Activated CD4-positive, alpha-beta T cell treated with anti-CD3 and anti-CD28 coated beads, Interleukin-2, Interleukin-4, amounts not matched to agents 100 ng/mL and 50 ng/mL, durations not matched to agents 16 hours and 8 hours (primary cell): ENCODE results near the gene DAP.

Experiments used
- DNase-seq: peaks from one replicate; pipeline ENCODE4 v3.0.0-alpha.2; 2020; ENCODE audit warnings: low spot score

DAP gene

GRCh38 chr5:10760921-10761184 lies 181 bp downstream of the DAP start:
- DNase-seq, result no peak

DNA sequence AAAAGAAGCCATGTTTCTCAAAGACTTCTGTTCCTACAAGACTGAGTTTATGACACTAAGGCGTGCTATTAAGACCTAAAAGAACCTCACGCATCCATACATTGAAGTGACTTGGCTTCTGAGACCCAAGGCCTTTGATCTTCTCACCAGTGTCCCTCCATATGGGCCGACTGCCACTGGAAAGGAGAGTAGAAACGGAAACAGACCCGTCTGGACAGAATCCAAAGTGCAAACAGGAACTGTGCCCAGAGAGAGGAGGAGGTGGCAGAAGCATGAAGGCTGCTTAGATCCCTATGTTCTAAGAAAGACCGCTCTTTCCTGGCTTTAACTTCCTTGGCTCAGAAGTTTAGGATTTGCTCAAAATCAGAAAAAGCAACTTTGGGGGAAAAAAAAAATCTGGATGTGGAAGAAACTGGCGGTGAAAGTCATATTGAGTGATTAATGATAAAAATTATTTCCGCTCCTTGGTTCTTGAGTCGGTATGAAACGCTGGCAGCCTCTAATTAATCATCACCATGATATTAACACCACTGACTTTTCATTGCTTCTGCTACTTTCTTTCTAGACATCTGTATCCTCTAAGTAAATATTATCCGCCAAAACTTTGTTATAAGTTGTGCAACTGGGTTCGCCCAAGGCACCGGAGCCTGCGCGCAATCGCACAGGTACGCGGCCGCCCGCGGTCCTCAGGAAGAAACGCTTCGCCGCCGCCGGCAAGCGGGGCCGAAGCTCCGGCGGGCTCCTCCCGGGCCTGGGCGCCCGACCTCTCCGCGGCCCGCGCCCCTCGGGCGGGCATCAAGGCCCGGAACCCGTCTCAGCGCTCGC lies 726 bp downstream of the DAP start:
- peak; percentile 20 for DNase-seq

- no peak for DNase-seq
These were observed 1.9 kb downstream of the DAP start for GRCh38 chr5:10759111-10759510.

- no peak for DNase-seq
These were observed 3.0 kb downstream of the DAP start for GRCh38 chr5:10757922-10758555.

- no peak for DNase-seq
These were observed 4.0 kb downstream of the DAP start for GRCh38 chr5:10757043-10757442.

- DNase-seq, result peak; percentile 22
These were observed 4.5 kb downstream of the DAP start for GRCh38 chr5:10756549-10756948.

- no peak for DNase-seq
These were observed 7.9 kb downstream of the DAP start for GRCh38 chr5:10753178-10753577.

DNA sequence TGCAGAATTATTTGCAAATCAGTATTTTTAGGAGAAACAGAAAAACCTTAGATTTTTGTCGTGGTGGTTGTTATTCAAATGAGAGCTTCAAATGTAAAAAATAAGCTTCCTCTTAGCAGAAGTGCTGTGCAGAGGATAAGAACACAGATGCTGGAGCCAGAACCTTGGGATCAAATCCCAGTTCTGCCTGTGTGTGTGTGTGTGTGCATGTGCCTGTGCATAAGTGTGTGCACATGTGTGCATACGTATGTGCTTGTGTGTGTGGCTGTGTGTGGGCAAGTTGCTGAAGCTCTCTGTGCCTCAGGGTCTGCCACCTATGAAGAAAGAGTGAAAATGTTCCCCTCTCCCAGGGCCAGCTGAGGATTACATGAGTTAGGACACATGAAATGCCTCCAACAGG lies 8.6 kb downstream of the DAP start:
- no peak for DNase-seq

GRCh38 chr5:10750909-10751308 lies 10.1 kb downstream of the DAP start:
- no peak for DNase-seq

GRCh38 chr5:10747678-10748622 lies 13.1 kb downstream of the DAP start:
- DNase-seq, result no peak

GRCh38 chr5:10746711-10747110 lies 14.3 kb downstream of the DAP start:
- DNase-seq, result no peak

GRCh38 chr5:10745133-10745532 lies 15.9 kb downstream of the DAP start:
- no peak for DNase-seq

DNA sequence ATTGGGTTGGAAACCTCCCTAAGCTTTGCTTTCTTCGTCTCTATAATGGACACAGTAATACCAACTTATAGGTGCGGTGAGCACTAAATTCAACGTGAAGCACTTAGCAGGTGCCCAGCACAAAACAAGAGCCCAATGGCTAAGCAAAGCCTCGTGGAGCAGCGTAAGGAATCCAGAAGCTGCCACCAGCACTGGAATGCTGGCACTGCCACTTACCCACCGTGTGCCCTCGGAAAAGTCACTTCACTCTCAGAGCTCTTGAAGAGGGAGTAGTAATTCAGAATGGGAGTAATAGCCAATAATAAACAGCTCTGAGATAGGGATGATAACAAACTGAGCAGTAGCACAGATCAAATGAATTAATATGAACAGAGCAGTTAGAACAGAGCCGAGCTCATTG lies 16.4 kb downstream of the DAP start:
- no peak for DNase-seq

GRCh38 chr5:10743951-10744350 lies 17.1 kb downstream of the DAP start:
- DNase-seq, result no peak

DNA sequence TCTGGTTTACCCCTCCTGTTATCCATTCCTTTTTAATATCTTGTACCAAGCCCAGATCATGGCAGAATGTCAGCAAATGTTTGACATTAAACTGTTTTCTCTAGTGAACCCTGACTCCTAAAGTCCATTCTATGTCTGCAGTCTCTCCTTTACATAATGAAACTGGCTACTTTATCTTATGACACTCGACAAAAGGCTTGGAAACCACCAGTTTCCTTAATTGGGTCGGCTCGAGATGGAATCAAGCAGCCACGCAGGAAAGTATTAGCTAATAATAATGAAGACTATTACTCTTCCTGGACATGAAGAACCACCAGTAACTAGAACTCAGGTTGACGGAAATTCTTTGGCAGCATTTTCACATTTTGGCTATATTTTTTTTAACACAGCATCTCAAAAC lies 17.5 kb downstream of the DAP start:
- no peak for DNase-seq

DNA sequence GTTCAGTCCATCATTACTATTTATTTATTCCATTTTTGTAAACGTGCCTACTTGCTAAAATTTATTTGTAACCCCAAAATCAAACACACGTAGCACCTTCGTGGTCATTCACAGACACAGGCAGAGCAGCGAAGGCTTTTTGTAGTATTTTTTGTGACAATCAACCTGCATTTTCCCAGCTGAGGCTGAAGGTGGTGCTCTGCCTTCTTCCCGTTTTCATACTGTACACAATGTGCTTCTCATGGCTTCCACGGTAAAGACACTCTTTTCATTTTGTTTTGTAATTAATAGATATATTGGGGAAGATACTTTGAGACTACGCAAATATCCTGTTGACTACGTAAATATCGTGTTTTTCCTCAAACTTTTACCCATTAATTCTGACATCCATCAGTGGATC lies 19.4 kb downstream of the DAP start:
- DNase-seq, result no peak

GRCh38 chr5:10740384-10740783 lies 20.6 kb downstream of the DAP start:
- no peak for DNase-seq

DNA sequence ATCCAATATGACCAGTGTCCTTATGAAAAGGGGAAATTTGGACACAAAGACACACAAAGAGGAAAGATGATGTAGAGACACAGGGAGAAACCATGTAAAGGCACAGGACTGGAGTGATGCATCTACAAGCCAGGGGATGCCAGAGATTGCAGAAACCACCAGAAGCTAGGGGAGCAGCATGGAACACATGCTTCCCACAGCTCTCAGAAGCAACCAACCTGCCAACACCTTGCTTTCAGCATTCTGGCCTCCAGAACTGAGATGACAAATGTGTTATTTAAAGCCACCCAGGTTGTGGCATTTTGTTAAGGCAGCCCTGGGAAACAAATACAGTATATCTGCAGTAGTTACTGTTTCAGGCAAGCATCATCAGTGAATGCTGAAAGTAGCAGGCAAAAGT lies 23.2 kb downstream of the DAP start:
- no peak for DNase-seq

GRCh38 chr5:10736808-10737207 lies 24.2 kb downstream of the DAP start:
- DNase-seq, result no peak

DNA sequence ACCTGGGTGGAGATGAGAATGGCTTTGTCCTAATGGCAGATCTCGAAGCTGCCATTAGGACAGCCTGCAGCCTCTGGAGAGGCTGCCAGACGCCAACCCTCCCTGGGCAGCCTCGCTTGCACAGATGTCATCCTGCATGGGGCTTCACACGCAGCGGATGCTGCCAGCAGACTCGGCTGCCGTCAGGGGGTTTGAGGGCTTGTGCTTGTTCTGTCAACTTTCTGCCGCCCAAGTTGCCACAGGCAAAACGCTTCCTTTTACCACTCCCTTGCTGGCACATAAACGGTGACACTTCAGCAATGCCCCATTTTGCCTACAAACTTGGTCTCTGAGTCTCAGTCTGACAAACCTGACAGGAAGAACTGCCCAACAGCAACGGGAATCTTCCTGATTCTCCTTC lies 24.7 kb downstream of the DAP start:
- DNase-seq, result no peak

DNA sequence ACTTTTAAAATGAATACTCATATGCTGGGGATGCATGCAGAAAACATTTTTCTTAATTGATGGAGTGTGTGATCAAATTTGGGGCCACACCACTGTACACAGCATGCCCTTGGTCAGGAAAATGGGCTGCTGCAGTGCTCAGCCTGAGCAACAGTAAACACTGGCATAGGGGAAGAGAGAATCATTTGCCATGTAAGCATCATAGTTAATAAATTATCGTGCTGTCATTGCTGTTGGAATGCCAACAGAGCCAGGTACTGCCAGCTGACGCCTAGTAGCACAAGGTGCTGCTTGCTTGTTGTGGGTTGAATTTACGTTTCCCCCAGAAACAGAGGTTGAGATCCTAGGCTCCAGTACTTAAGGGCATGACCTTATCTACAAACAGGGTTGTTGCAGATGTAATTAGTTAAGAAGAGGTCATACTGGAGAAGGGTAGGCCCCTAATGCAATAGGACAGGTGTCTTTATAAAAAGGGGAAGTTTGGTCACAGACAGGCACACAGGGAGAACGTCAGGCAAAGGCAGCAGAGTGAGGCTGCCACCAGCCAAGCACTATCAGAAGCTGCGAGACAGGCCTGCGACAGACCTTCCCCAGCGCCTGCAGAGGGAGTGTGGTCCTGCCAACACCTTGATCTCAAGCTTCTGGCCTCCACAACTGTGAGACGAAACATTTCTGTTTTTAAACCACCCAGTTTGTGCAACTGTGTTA lies 25.3 kb downstream of the DAP start:
- DNase-seq, result no peak

DNA sequence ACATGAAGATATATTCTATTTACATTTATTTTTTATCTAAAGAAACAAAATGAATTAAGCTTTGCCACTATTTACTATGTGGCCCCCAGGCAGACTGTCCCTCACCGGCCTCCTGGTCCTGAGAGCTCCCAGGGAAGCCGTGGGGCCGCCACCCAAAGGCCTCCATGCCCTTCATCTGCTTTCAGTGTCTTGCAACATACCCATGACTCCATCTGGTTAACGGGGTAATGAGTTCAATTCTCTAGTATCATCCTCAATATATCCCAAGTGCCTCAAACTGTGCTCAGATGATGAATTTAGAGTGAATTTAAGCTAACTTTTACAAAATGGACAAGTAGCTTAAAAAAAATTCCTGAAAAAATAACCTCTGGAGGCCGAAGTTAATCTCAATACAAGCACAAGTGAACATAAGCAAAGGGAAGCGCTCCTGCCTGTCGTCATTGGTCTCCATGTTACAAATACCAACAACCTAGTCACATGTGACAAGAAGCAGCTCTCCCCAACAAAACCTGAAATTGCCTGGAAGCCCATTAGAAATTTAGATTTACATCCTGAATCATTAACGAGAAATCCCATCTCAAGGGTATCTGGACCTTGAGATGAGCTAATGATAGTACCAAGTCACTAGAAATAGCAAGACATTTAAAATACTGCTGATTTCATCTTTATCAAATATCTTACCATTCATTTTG lies 26.1 kb downstream of the DAP start:
- no peak for DNase-seq
